IPS-18a (cell line): ENCODE data around the gene GFPT1.
"Not testable (repeated sequence)": the region's sequence is repeated elsewhere in the genome, so short reads cannot be mapped to it uniquely, and the experiment has no call there.

Experiments used
- H3K27ac ChIP-seq: one replicate; pipeline ENCODE4 v1.5.1; 2013; ENCODE audit warnings: low read length
- H3K27me3 ChIP-seq: one replicate; pipeline ENCODE4 v1.6.1; 2013; ENCODE audit warnings: mild to moderate bottlenecking, low read length; ENCODE audit not compliant: control insufficient read depth, insufficient read depth
- H3K36me3 ChIP-seq: one replicate; pipeline ENCODE4 v1.6.1; 2013; ENCODE audit warnings: low read depth, low read length; ENCODE audit not compliant: control insufficient read depth
- H3K4me1 ChIP-seq: one replicate; pipeline ENCODE4 v1.6.1; 2013; ENCODE audit warnings: low read depth, low read length; ENCODE audit not compliant: control insufficient read depth
- H3K4me3 ChIP-seq: one replicate; pipeline ENCODE4 v1.5.1; 2013; ENCODE audit warnings: low read length
- H3K9ac ChIP-seq: one replicate; pipeline ENCODE4 v1.6.1; 2013; ENCODE audit warnings: mild to moderate bottlenecking, low read length, moderate library complexity
- H3K9me3 ChIP-seq: one replicate; pipeline ENCODE4 v1.6.1; 2013; ENCODE audit warnings: low read depth, low read length; ENCODE audit not compliant: control insufficient read depth

The GFPT1 gene

GRCh38 chr2:69386789-69387734 lies at the start of gene GFPT1:
Gene GFPT1 (minus strand): TSS chr2:69387227. CDS start chr2:69387071, 156 bp downstream.
- Histone ChIP-seq H3K4me1 (peaks cover 16% of the 10 kb centered on the region), H3K36me3 (no peaks in the 10 kb centered on the region)

DNA sequence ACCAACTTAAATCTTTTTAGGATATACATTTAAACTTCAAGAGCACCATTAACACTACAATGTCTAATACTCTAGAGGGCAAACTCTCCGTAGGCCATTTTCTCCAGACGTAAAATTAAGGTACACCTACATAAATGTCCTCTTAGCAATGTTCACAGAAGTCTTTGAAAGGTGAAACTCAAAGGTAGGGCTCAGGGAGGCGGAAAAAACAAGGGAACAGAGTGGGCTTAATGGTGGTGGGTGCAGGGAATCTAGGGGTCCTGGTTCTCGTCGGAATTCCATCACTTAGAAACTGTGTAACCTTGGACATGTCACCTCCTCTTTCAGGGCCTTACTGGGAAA lies 49.5 kb upstream of the GFPT1 start:
- H3K9me3 ChIP-seq, result no peaks in the 10 kb centered on the region
- H3K4me1 ChIP-seq, result peaks cover 22% of the 10 kb centered on the region
- peak overlapping the region; percentile 87 for H3K4me3 ChIP-seq
- H3K36me3 ChIP-seq, result no peaks in the 10 kb centered on the region
- peak overlapping the region; percentile 13 for H3K27ac ChIP-seq
- peak overlapping the region; percentile 67 for H3K9ac ChIP-seq
- H3K27me3 ChIP-seq, result no peaks in the 10 kb centered on the region

More at GRCh38 chr2:69386789-69387734, at the start of gene GFPT1:
- Histone ChIP-seq H3K27me3 (peaks cover 9% of the 10 kb centered on the region), H3K27ac (peak within 1 kb of the TSS; percentile 36), H3K9me3 (no peaks in the 10 kb centered on the region), H3K9ac (peak within 1 kb of the TSS; percentile 63), H3K4me3 (peak within 1 kb of the TSS; percentile 76)

DNA sequence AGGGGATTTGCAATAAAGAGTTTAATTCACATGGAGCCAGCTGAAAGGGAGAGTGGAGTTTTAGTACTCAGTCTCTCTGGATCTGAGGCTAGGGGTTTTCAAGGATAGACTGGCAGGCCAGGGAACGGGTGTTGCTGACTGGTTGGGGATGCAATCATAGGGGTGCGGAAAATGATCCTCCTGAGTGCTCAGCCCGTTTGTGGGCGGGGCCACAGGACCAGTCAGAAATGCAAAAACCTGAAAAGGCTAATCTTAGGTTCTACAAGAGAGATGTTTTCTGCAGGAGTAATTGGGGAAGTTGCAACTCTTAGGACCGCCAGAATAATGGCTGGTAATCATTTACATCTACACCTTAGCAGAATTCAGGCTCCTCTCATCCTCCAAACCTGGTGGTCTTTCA lies 47.7 kb upstream of the GFPT1 start:
- Histone ChIP-seq H3K4me3 (no peak overlapping the region), H3K27ac (no peak overlapping the region)

GRCh38 chr2:69429491-69430183 lies 42.6 kb upstream of the GFPT1 start:
- H3K27ac ChIP-seq, result no peak overlapping the region
- H3K9me3 ChIP-seq, result no peaks in the 10 kb centered on the region
- H3K36me3 ChIP-seq, result peaks cover 4% of the 10 kb centered on the region
- H3K27me3 ChIP-seq, result no peaks in the 10 kb centered on the region
- H3K4me1 ChIP-seq, result peaks cover 1% of the 10 kb centered on the region
- H3K4me3 ChIP-seq, result no peak overlapping the region
- no peak overlapping the region for H3K9ac ChIP-seq

More for the DNA sequence above, 47.7 kb upstream of the GFPT1 start:
- H3K36me3 ChIP-seq, result no peaks in the 10 kb centered on the region
- no peak overlapping the region for H3K9ac ChIP-seq
- H3K27me3 ChIP-seq, result no peaks in the 10 kb centered on the region
- H3K9me3 ChIP-seq, result no peaks in the 10 kb centered on the region
- peaks cover 22% of the 10 kb centered on the region for H3K4me1 ChIP-seq

- H3K4me3 ChIP-seq, result no peak overlapping the region
- H3K36me3 ChIP-seq, result peaks cover 4% of the 10 kb centered on the region
- no peaks in the 10 kb centered on the region for H3K27me3 ChIP-seq
- H3K27ac ChIP-seq, result no peak overlapping the region
- H3K9ac ChIP-seq, result no peak overlapping the region
- H3K4me1 ChIP-seq, result no peaks in the 10 kb centered on the region
- H3K9me3 ChIP-seq, result no peaks in the 10 kb centered on the region
Observed at GRCh38 chr2:69428981-69429380, 42.0 kb upstream of the GFPT1 start.

- no peak overlapping the region for H3K4me3 ChIP-seq
- H3K4me1 ChIP-seq, result no peaks in the 10 kb centered on the region
- H3K9me3 ChIP-seq, result no peaks in the 10 kb centered on the region
- no peak overlapping the region for H3K9ac ChIP-seq
- no peaks in the 10 kb centered on the region for H3K27me3 ChIP-seq
- H3K27ac ChIP-seq, result no peak overlapping the region
- peaks cover 10% of the 10 kb centered on the region for H3K36me3 ChIP-seq
Observed at GRCh38 chr2:69424419-69424818, 37.4 kb upstream of the GFPT1 start.

DNA sequence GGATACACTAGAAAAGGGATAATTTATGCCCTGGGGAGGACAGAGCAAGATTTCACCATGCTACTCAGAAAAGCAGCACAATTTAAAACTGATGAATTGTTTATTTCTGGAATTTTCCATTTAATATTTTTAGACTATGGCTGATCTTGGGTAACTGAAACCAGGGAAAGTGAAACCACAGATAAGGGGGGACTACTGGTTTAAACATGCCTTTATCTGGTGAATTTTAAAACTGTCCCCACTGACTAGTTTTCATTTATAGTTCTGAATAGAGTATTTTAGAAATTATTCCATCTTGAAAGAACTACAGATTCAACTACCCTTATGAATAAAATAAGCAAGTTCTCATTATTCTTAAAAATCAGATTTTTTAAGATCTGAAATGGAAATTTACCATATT lies 35.2 kb upstream of the GFPT1 start:
- no peak overlapping the region for H3K9ac ChIP-seq
- H3K27ac ChIP-seq, result no peak overlapping the region
- no peak overlapping the region for H3K4me3 ChIP-seq
- no peaks in the 10 kb centered on the region for H3K9me3 ChIP-seq
- no peaks in the 10 kb centered on the region for H3K4me1 ChIP-seq
- H3K36me3 ChIP-seq, result peaks cover 6% of the 10 kb centered on the region
- no peaks in the 10 kb centered on the region for H3K27me3 ChIP-seq

DNA sequence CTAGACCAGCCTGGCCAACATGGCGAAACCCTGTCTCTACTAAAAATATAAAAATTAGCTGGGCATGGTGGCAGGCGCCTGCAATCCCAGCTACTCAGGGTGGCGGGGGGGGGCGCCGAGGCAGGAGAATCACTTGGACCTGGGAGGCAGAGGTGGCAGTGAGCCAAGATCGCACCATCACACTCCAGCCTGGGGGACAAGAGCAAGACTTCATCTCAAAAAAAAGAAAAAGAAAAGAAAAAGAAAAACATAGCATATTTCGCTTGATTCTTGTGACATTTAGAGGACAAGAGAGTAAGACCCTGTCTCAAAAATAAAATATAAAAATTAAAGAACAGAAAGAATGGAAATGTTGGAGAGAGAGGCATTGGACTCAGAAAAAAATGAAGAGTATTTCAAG lies 32.1 kb upstream of the GFPT1 start:
- not testable (repeated sequence) for H3K4me3 ChIP-seq, H3K27me3 ChIP-seq, H3K9me3 ChIP-seq, H3K27ac ChIP-seq, H3K4me1 ChIP-seq, H3K9ac ChIP-seq, H3K36me3 ChIP-seq

- Histone ChIP-seq H3K36me3 (peaks cover 10% of the 10 kb centered on the region), H3K4me1 (no peaks in the 10 kb centered on the region), H3K27ac (no peak overlapping the region), H3K9me3 (no peaks in the 10 kb centered on the region), H3K4me3 (no peak overlapping the region), H3K9ac (no peak overlapping the region), H3K27me3 (no peaks in the 10 kb centered on the region)
Observed at GRCh38 chr2:69416147-69416546, 29.1 kb upstream of the GFPT1 start.

- Histone ChIP-seq H3K27me3 (no peaks in the 10 kb centered on the region), H3K36me3 (no peaks in the 10 kb centered on the region), H3K27ac (no peak overlapping the region), H3K4me1 (no peaks in the 10 kb centered on the region), H3K9ac (no peak overlapping the region), H3K9me3 (no peaks in the 10 kb centered on the region), H3K4me3 (no peak overlapping the region)
Observed at GRCh38 chr2:69411120-69411519, 24.1 kb upstream of the GFPT1 start.

DNA sequence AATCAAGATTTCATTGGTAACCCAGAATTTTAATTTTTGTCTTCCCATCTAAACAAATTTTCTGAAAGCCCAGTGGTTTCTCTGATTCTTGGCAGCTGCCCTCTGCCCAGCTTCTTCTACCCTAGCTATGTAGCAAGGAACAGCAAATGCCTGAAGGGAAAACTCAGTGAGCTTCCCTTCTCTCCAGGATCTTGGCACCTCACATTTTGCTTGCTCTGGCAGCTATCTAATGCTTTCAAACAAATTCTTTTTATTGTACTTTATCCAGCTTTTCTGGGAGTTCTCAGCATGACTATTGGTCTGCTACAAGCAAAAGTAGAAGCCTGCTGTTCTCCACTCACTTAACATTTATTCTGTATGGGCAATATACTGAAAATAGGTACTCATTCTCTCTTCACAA lies 18.3 kb upstream of the GFPT1 start:
- Histone ChIP-seq H3K4me3 (no peak overlapping the region), H3K27me3 (no peaks in the 10 kb centered on the region), H3K27ac (no peak overlapping the region), H3K9me3 (no peaks in the 10 kb centered on the region), H3K36me3 (peaks cover 4% of the 10 kb centered on the region), H3K4me1 (no peaks in the 10 kb centered on the region), H3K9ac (no peak overlapping the region)
